IMR-90 (cell line): ENCODE measurements around the gene ACTG2. TPM values are rescaled to one million over a fixed set of nuclear protein-coding genes. Genes with fewer than 3 reads are reported as not detected.

Experiments used
- ATAC-seq: fragments of 200-7000 bp; cut with Tn5 transposase; 2 replicates; pipeline ENCODE4 v1.9.1; 2020; ENCODE audit warnings: low read depth, mild to moderate bottlenecking, moderate library complexity
- BruUV-seq: library from RNA; stranded (reverse); fragments of 400-500 nt; replicated peaks from 2 replicates; lab custom pipeline; 2021; lab: Mats Ljungman, UMichigan
- CTCF ChIA-PET: fragments of 300-600 bp; formaldehyde crosslinking; extraction: SDS; loops from one replicate; lab custom pipeline; 2021; ENCODE audit warnings: antibody characterized with exemption; lab: Yijun Ruan, JAX
- POLR2A ChIA-PET: fragments of 300-600 bp; sonication (Branson Sonifier 250); formaldehyde crosslinking; loops from one replicate; lab custom pipeline; 2022; ENCODE audit warnings: antibody characterized with exemption; ENCODE audit not compliant: unreplicated experiment; lab: Charles Lee
- DNase-seq: peaks from one replicate; pipeline ENCODE4 v3.0.0; 2013
- H2AFZ ChIP-seq: replicated peaks from 2 replicates; pipeline ENCODE3; 2013; ENCODE audit warnings: low read length, mild to moderate bottlenecking; ENCODE audit not compliant: poor library complexity
- H2AK5ac ChIP-seq: 2 replicates; pipeline ENCODE4 v1.6.1; 2013; ENCODE audit warnings: low read depth, low read length, inconsistent platforms
- H2AK9ac ChIP-seq: replicated peaks from 2 replicates; pipeline ENCODE3; 2013; ENCODE audit warnings: mild to moderate bottlenecking, low read depth, low read length, moderate library complexity; ENCODE audit not compliant: poor library complexity
- H2BK120ac ChIP-seq: 2 replicates; pipeline ENCODE4 v1.6.1; 2013; ENCODE audit warnings: low read depth, low read length, inconsistent platforms
- H2BK15ac ChIP-seq: 3 replicates; pipeline ENCODE4 v1.6.1; 2013; ENCODE audit warnings: low read depth, low read length, inconsistent platforms
- H2BK20ac ChIP-seq: 2 replicates; pipeline ENCODE4 v1.6.1; 2013; ENCODE audit warnings: low read depth, mild to moderate bottlenecking, inconsistent platforms, low read length, moderate library complexity
- H2BK5ac ChIP-seq: 2 replicates; pipeline ENCODE4 v1.6.1; 2013; ENCODE audit warnings: mild to moderate bottlenecking, low read depth, low read length, inconsistent platforms; ENCODE audit not compliant: poor library complexity, severe bottlenecking
- H3K14ac ChIP-seq: replicated peaks from 2 replicates; pipeline ENCODE4 v1.6.1; 2013; ENCODE audit warnings: low read depth, low read length, inconsistent platforms
- H3K18ac ChIP-seq: 2 replicates; pipeline ENCODE4 v1.6.1; 2013; ENCODE audit warnings: low read depth, low read length, control low read depth
- H3K23ac ChIP-seq: 2 replicates; pipeline ENCODE4 v1.6.1; 2013; ENCODE audit warnings: low read depth, low read length, inconsistent platforms
- H3K27ac ChIP-seq: 2 replicates; pipeline ENCODE4 v1.5.1; 2013; ENCODE audit warnings: mild to moderate bottlenecking, control low read depth, low read length; ENCODE audit not compliant: insufficient read depth
- H3K27me3 ChIP-seq: 2 replicates; pipeline ENCODE4 v1.6.1; 2013; ENCODE audit warnings: low read length; ENCODE audit not compliant: control insufficient read depth, insufficient read depth
- H3K36me3 ChIP-seq: 2 replicates; pipeline ENCODE4 v1.6.1; 2013; ENCODE audit warnings: low read length, mixed read lengths; ENCODE audit not compliant: control insufficient read depth, insufficient read depth
- H3K4ac ChIP-seq: 2 replicates; pipeline ENCODE4 v1.6.1; 2013; ENCODE audit warnings: low read depth, low read length, inconsistent platforms
- H3K4me1 ChIP-seq: 2 replicates; pipeline ENCODE4 v1.6.1; 2013; ENCODE audit warnings: low read length, mixed read lengths; ENCODE audit not compliant: control insufficient read depth, insufficient read depth
- H3K4me2 ChIP-seq: 2 replicates; pipeline ENCODE4 v1.6.1; 2013; ENCODE audit warnings: low read depth, mild to moderate bottlenecking, control low read depth, low read length, moderate library complexity
- H3K4me3 ChIP-seq: 2 replicates; pipeline ENCODE4 v1.5.1; 2013; ENCODE audit warnings: low read depth, mild to moderate bottlenecking, control low read depth, low read length, moderate library complexity; ENCODE audit not compliant: insufficient read depth
- H3K56ac ChIP-seq: 2 replicates; pipeline ENCODE4 v1.6.1; 2013; ENCODE audit warnings: low read length, inconsistent platforms; ENCODE audit not compliant: insufficient read depth; ENCODE audit errors: extremely low read depth
- H3K79me1 ChIP-seq, 2 experiments: 2 replicates each; pipeline ENCODE4 v1.6.1; 2013; ENCODE audit warnings: low read length in 2 of 2, inconsistent platforms in 1 of 2, low read depth in 1 of 2
- H3K9ac ChIP-seq: 2 replicates; pipeline ENCODE4 v1.6.1; 2013; ENCODE audit warnings: low read depth, low read length, control low read depth
- H3K9me1 ChIP-seq: 2 replicates; pipeline ENCODE4 v1.6.1; 2013; ENCODE audit warnings: low read length, inconsistent platforms; ENCODE audit not compliant: insufficient read depth
- H3K9me3 ChIP-seq: 2 replicates; pipeline ENCODE4 v1.6.1; 2013; ENCODE audit warnings: low read length; ENCODE audit not compliant: control insufficient read depth, insufficient read depth
- H4K20me1 ChIP-seq: 2 replicates; pipeline ENCODE4 v1.6.1; 2013; ENCODE audit warnings: low read length, inconsistent platforms; ENCODE audit not compliant: insufficient read depth
- H4K5ac ChIP-seq: 2 replicates; pipeline ENCODE4 v1.6.1; 2013; ENCODE audit warnings: mild to moderate bottlenecking, low read depth, low read length, control low read depth
- H4K8ac ChIP-seq, 2 experiments: 2 replicates each; pipeline ENCODE4 v1.6.1; 2013; ENCODE audit warnings: low read depth in 2 of 2, low read length in 2 of 2, control low read depth in 1 of 2, inconsistent platforms in 1 of 2
- H4K91ac ChIP-seq: 2 replicates; pipeline ENCODE4 v1.6.1; 2013; ENCODE audit warnings: low read depth, low read length, inconsistent platforms; ENCODE audit not compliant: insufficient read depth
- RAD21 ChIP-seq: IDR thresholded peaks from 2 replicates; pipeline ENCODE4 v1.6.1; 2012; ENCODE audit warnings: low read length, improper control_type of control experiment
- WGBS, 2 experiments: methylation state at CpG; one replicate each; pipeline versions ENCODE4 v1.1.5 to v1.1.7; 2013; ENCODE audit warnings: missing lambda C conversion rate in 2 of 2; ENCODE audit not compliant: insufficient read length in 1 of 2; ENCODE audit errors: extremely low coverage in 2 of 2; 5-methylcytosine and 5-hydroxymethylcytosine counted together
- dilution Hi-C: fragments of 300-500 bp; cut with HindIII; formaldehyde crosslinking; loops from one replicate; pipeline ENCODE4 v1.14.3; 2018; ENCODE audit warnings: low sequenced_read_pairs; ENCODE audit not compliant: unreplicated experiment
- in situ Hi-C: fragments of 300-500 bp; cut with MboI; formaldehyde crosslinking; loops from 3 replicates; pipeline ENCODE4 v1.14.3; 2019; ENCODE audit warnings: low sequenced_read_pairs, inconsistent platforms, mixed read lengths
- intact Hi-C: fragments of 100-400 bp; cut with micrococcal nuclease; formaldehyde crosslinking; loops from 2 replicates; pipeline ENCODE4 v1.10.0; 2022
- polyA plus RNA-seq, 3 experiments: library from polyadenylated mRNA; depleted of rRNA; stranded (reverse); fragments of >200 nt; gene quantifications; 2 replicates each; pipeline ENCODE4 v1.2.3, GENCODE V29; 2012; ENCODE audit warnings: low replicate concordance in 1 of 3
- total RNA-seq: library from RNA; depleted of rRNA; stranded (reverse); fragments of >200 nt; gene quantifications from 2 replicates; pipeline ENCODE4 v1.2.3, GENCODE V29; 2012

The ACTG2 gene
- total and polyA plus RNA-seq, 2 of the 4 experiments (the other 2 are of a cell fraction) = 523 to 899 TPM

DNA sequence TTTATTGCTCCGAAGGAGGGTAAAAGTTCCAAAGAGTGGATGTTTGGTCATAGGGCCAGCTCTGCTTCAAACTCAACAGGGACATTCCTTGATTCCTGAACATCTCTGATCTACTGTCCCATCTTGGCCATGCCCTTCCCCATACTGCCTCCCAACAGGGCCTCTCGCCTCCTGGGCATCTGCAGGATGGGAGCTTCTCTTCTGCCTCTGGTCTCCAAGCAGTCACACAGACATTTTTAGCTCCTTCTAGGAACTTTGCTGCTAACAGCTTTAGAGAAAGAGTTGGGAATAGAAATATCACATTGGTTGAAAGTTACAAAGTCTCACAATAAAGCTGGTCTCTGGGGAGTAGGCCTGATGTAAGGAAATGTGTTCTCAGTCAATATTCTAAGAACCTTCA is 24.5 kb downstream of the ACTG2 start:
- Histone ChIP-seq H3K4me1 (no peaks in the 10 kb centered on the region), H2BK20ac (no peak overlapping the region), H2BK120ac (no peak overlapping the region), H3K9me3 (no peaks in the 10 kb centered on the region), H3K14ac (no peak overlapping the region), H3K56ac (no peak overlapping the region), H4K5ac (no peak overlapping the region), H2AFZ (no peak overlapping the region), H3K23ac (no peak overlapping the region), H3K27me3 (no peaks in the 10 kb centered on the region), H4K20me1 (peaks cover 35% of the 10 kb centered on the region), H2AK5ac (no peak overlapping the region), H2BK15ac (no peak overlapping the region), H2BK5ac (no peak overlapping the region), H3K18ac (no peak overlapping the region), H3K79me1 (peaks cover 0 to 7% of the 10 kb centered on the region in 2 experiments; a peak in 2 of 4 replicates), H3K4me3 (no peak overlapping the region), H3K4ac (no peak overlapping the region), H4K8ac (no peak overlapping the region), H4K91ac (no peak overlapping the region), H3K36me3 (peaks cover 58% of the 10 kb centered on the region), H2AK9ac (no peak overlapping the region), H3K27ac (no peak overlapping the region), H3K9me1 (no peaks in the 10 kb centered on the region; the same call in 1 of the 2 replicates), H3K4me2 (no peak overlapping the region), H3K9ac (no peak overlapping the region)
- intact Hi-C loops = no loop called here
- ChIA-PET CTCF (no interaction called here), POLR2A (no interaction called here)
- no peak for ATAC-seq
- DNase-seq = no peak
- dilution Hi-C loops = no loop called here
- TF ChIP-seq RAD21 = no peak
- no CpG with 5 or more reads among the region's 2 CpGs for WGBS, 2 experiments
- in situ Hi-C loops = no loop called here
- BruUV-seq = no TSS peak
